SU-DHL-6 (cell line): ENCODE measurements around the gene RFLNA.

Experiments used
- H2AFZ ChIP-seq: fragments of 200-600 bp; sonication (generic); 2 replicates; pipeline ENCODE4 v1.6.1; 2014; ENCODE audit warnings: low read depth, mild to moderate bottlenecking, moderate library complexity, mixed read lengths, antibody characterized with exemption, low read length; ENCODE audit not compliant: severe bottlenecking
- H3F3A ChIP-seq: fragments of 200-600 bp; shearing (Covaris generic); 2 replicates; pipeline ENCODE4 v1.6.0; 2016; ENCODE audit warnings: antibody characterized with exemption, mild to moderate bottlenecking; ENCODE audit not compliant: insufficient read depth
- H3K27ac ChIP-seq: fragments of 200-600 bp; sonication (generic); 2 replicates; pipeline ENCODE4 v1.5.1; 2016; ENCODE audit warnings: low read depth, mild to moderate bottlenecking, low read length, moderate library complexity, mixed read lengths
- H3K27me3 ChIP-seq: fragments of 200-600 bp; sonication (generic), shearing (Covaris generic); 2 replicates; pipeline ENCODE4 v1.6.0; 2014; ENCODE audit warnings: mild to moderate bottlenecking, low read length
- H3K36me3 ChIP-seq: fragments of 200-600 bp; sonication (generic); 2 replicates; pipeline ENCODE4 v1.6.1; 2014; ENCODE audit warnings: mild to moderate bottlenecking, low read length, mixed read lengths
- H3K4me2 ChIP-seq: fragments of 300-600, 200-600 bp; shearing (Covaris generic), sonication (generic); 2 replicates; pipeline ENCODE4 v1.6.0; 2014; ENCODE audit warnings: low read length, low read depth, mild to moderate bottlenecking; ENCODE audit not compliant: poor library complexity, severe bottlenecking
- H3K4me3 ChIP-seq: fragments of 200-600 bp; sonication (generic); 2 replicates; pipeline ENCODE4 v1.5.1; 2014; ENCODE audit warnings: antibody characterized with exemption, low read length, mild to moderate bottlenecking, mixed read lengths; ENCODE audit not compliant: insufficient read depth, poor library complexity, severe bottlenecking
- H3K79me2 ChIP-seq: fragments of 200-600 bp; sonication (generic); 2 replicates; pipeline ENCODE4 v1.6.1; 2014; ENCODE audit warnings: mild to moderate bottlenecking, low read length, moderate library complexity; ENCODE audit not compliant: insufficient read depth
- H3K9ac ChIP-seq: fragments of 200-600 bp; sonication (generic); 2 replicates; pipeline ENCODE4 v1.7.0; 2014; ENCODE audit warnings: mild to moderate bottlenecking, low read length
- H3K9me2 ChIP-seq: fragments of 200-600 bp; sonication (generic); replicated peaks from 2 replicates; pipeline ENCODE4 v1.6.1; 2014; ENCODE audit warnings: low read length; ENCODE audit not compliant: insufficient read depth
- H3K9me3 ChIP-seq: fragments of 200-600 bp; sonication (generic); 2 replicates; pipeline ENCODE4 v1.6.1; 2014; ENCODE audit warnings: low read length, mixed read lengths; ENCODE audit not compliant: insufficient read depth
- H4K20me1 ChIP-seq: fragments of 200-600 bp; sonication (generic); 2 replicates; pipeline ENCODE4 v1.6.1; 2014; ENCODE audit warnings: low read depth, mild to moderate bottlenecking, antibody characterized with exemption, low read length, moderate library complexity, mixed read lengths
- CTCF ChIP-seq: fragments of 200-600 bp; sonication (generic); IDR thresholded peaks from one replicate; pipeline ENCODE4 v1.5.1; 2017; ENCODE audit warnings: antibody characterized with exemption, mild to moderate bottlenecking, low read length, moderate library complexity; ENCODE audit not compliant: insufficient read depth, poor library complexity, severe bottlenecking
- EZH2phosphoT487 ChIP-seq: fragments of 200-600 bp; sonication (generic), shearing (Covaris generic); conservative IDR thresholded peaks from 2 replicates; pipeline ENCODE4 v1.6.1; 2018; ENCODE audit warnings: mild to moderate bottlenecking, antibody characterized with exemption, low read length, moderate library complexity, mixed read lengths

The RFLNA gene

DNA sequence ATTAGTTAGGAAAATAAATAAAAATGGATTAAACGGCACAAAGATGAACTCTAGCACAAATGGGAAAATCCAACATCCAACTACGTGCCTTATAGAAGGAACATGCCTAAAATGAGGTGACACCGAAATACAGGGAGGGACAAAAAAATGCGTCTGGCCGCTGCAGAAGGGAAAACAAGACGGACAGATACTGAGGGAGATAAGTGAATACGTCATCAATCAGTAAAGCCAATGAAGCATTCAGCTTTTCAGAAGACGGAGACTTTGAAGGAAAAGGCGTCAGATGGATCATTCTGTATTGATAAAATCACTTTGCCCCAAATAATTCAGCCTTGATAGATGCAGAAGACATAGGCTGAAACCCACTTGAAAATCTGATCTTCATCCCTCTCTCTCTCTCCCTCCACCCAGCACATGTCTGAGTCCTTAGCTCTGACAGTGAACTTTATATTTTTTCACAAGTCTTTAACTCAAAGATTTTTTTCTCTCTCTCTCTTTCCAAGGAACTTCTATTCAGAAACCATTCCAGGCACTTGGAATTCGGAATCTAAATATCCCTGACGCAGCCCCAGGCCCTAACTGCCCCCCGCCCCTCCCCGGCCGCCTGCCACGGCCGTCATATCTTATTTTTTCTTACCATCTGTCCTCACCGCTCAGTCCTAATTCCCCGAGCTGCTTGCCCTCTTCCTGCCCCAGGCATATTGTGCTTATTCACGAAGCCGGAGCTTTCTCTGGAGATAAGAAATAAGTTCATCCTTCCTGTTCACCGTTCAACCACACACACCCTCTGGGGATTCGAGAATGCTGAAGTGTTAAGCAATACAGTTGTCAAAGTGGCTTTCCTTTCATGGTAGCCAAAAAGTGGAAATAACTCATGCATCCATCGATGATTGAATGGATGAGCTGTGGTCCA, 35.5 kb upstream of the RFLNA start:
- Histone ChIP-seq H3K9me2 (no peaks in the 10 kb centered on the region), H3K27me3 (no peaks in the 10 kb centered on the region), H3K36me3 (no peaks in the 10 kb centered on the region), H3K4me2 (no peak overlapping the region), H3F3A (no peaks in the 10 kb centered on the region), H3K79me2 (no peaks in the 10 kb centered on the region), H3K9ac (no peak overlapping the region), H3K27ac (no peak overlapping the region), H2AFZ (no peak overlapping the region), H3K9me3 (no peaks in the 10 kb centered on the region), H3K4me3 (no peak overlapping the region), H4K20me1 (no peaks in the 10 kb centered on the region)
- TF ChIP-seq EZH2phosphoT487 (no peak), CTCF (no peak)

DNA sequence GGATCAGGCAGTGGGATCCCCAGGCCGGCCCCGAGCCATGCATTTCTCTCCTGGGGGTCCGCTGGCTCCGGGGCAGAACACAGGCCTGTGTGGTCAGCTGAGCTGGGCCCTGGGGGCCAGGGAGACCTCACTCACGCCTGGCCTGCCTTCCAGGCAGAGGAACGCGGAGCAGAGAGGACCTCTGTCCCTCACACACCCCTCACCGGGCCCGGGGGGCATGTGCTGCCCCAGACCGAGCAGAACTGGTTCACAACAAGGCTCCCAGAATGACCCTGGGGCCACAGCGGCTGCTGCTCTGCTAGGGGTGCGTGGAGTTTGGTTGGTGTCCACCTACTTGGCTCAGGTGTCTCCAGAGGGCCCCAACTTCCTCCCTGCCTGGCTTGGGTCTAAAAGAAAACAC, 33.0 kb upstream of the RFLNA start:
- no peaks in the 10 kb centered on the region for H3F3A ChIP-seq
- no peaks in the 10 kb centered on the region for H4K20me1 ChIP-seq
- no peak overlapping the region for H3K27ac ChIP-seq
- H3K9me3 ChIP-seq: no peaks in the 10 kb centered on the region
- H3K27me3 ChIP-seq: no peaks in the 10 kb centered on the region
- H3K4me2 ChIP-seq: no peak overlapping the region
- no peaks in the 10 kb centered on the region for H3K9me2 ChIP-seq
- no peak overlapping the region for H3K4me3 ChIP-seq
- TF ChIP-seq CTCF (no peak), EZH2phosphoT487 (no peak)
- no peaks in the 10 kb centered on the region for H3K36me3 ChIP-seq
- H3K9ac ChIP-seq: no peak overlapping the region
- H2AFZ ChIP-seq: no peak overlapping the region
- no peaks in the 10 kb centered on the region for H3K79me2 ChIP-seq

DNA sequence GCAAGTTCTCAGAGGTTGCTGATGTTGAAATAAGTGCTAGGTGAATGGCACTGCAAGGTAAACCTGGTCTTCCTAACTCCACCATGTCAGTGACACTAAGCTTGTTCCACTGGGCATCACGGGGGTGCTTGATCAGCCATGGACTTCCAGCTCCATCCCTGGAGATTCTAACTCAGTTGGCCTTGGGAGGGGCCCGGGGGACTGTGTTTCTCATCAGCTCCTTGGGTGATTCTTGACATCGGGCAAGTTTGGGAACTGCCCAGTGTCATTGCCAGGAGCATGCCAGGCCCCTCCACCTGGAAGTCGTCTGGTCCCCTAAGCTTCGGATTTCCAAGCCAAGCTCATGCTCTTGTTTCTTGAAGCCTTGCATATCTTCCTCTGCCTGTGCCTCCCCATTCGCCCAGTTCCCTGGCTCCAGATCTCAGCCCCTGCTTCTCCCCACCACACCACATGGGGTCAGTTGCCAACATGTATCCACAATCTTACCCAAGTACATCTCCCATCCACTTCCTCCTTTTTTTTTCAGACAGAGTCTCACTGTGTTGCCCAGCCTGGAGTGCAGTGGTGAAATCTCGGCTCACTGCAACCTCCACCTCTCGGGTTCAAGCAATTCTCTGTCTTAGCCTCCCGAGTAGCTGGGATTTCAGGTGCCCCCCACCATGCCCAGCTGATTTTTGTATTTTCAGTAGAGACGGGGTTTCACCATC, 30.7 kb upstream of the RFLNA start:
- Histone ChIP-seq H3F3A (no peaks in the 10 kb centered on the region), H3K27ac (no peak overlapping the region), H3K9ac (no peak overlapping the region), H4K20me1 (no peaks in the 10 kb centered on the region), H3K36me3 (no peaks in the 10 kb centered on the region), H3K4me3 (no peak overlapping the region), H2AFZ (no peak overlapping the region), H3K79me2 (no peaks in the 10 kb centered on the region), H3K9me2 (no peaks in the 10 kb centered on the region), H3K4me2 (no peak overlapping the region), H3K27me3 (no peaks in the 10 kb centered on the region), H3K9me3 (no peaks in the 10 kb centered on the region)
- no peak for TF ChIP-seq CTCF
- no peak for TF ChIP-seq EZH2phosphoT487
